HUES6 (cell line): ENCODE results near the gene PABPN1L.
"Not testable (repeated sequence)": the region's sequence is repeated elsewhere in the genome, so short reads cannot be mapped to it uniquely, and the experiment has no call there.

Experiments
- H3K27ac ChIP-seq: 2 replicates; pipeline ENCODE4 v1.7.0; 2013; ENCODE audit warnings: low read depth, mild to moderate bottlenecking, low read length, inconsistent platforms
- H3K27me3 ChIP-seq: 2 replicates; pipeline ENCODE4 v1.6.1; 2013; ENCODE audit warnings: low read length; ENCODE audit not compliant: control insufficient read depth, insufficient read depth
- H3K36me3 ChIP-seq: 2 replicates; pipeline ENCODE4 v1.6.1; 2013; ENCODE audit warnings: low read length; ENCODE audit not compliant: control insufficient read depth, insufficient read depth
- H3K4me1 ChIP-seq: 2 replicates; pipeline ENCODE4 v1.6.1; 2013; ENCODE audit warnings: low read length; ENCODE audit not compliant: control insufficient read depth, insufficient read depth
- H3K4me3 ChIP-seq: 2 replicates; pipeline ENCODE4 v1.5.1; 2013; ENCODE audit warnings: low read depth, low read length
- H3K9ac ChIP-seq: one replicate; pipeline ENCODE4 v1.6.1; 2013; ENCODE audit warnings: mild to moderate bottlenecking, low read length
- H3K9me3 ChIP-seq: 2 replicates; pipeline ENCODE4 v1.6.1; 2013; ENCODE audit warnings: low read depth, low read length; ENCODE audit not compliant: control insufficient read depth, insufficient read depth

The PABPN1L gene

GRCh38 chr16:88824256-88825077, 42.0 kb downstream of the PABPN1L start:
- Histone ChIP-seq H3K4me3 (no peak overlapping the region), H3K27ac (no peak overlapping the region), H3K9me3 (no peaks in the 10 kb centered on the region), H3K9ac (no peak overlapping the region), H3K4me1 (no peaks in the 10 kb centered on the region), H3K27me3 (no peaks in the 10 kb centered on the region), H3K36me3 (peaks cover 7% of the 10 kb centered on the region)

GRCh38 chr16:88823646-88824045, 42.8 kb downstream of the PABPN1L start:
- H3K36me3 ChIP-seq, H3K9me3 ChIP-seq, H3K4me1 ChIP-seq, H3K9ac ChIP-seq, H3K4me3 ChIP-seq, H3K27me3 ChIP-seq, H3K27ac ChIP-seq: not testable (repeated sequence)

- no peak overlapping the region for H3K27ac ChIP-seq
Observed at GRCh38 chr16:88822281-88823040, 44.0 kb downstream of the PABPN1L start.

GRCh38 chr16:88821168-88821850, 45.2 kb downstream of the PABPN1L start:
- 0 out of 2 replicates have a peak, but pooled peaks cover 4% of the 10 kb centered on the region for H3K4me1 ChIP-seq
- no peak overlapping the region for H3K9ac ChIP-seq
- H3K36me3 ChIP-seq = peaks cover 7% of the 10 kb centered on the region; the same call in 1 of the 2 replicates
- no peaks in the 10 kb centered on the region for H3K9me3 ChIP-seq
- H3K27me3 ChIP-seq = no peaks in the 10 kb centered on the region
- H3K27ac ChIP-seq = no peak overlapping the region
- H3K4me3 ChIP-seq = no peak overlapping the region

More at GRCh38 chr16:88822281-88823040, 44.0 kb downstream of the PABPN1L start:
- H3K9me3 ChIP-seq = no peaks in the 10 kb centered on the region
- 0 out of 2 replicates have a peak, but pooled peaks cover 4% of the 10 kb centered on the region for H3K4me1 ChIP-seq
- H3K9ac ChIP-seq = no peak overlapping the region
- H3K4me3 ChIP-seq = no peak overlapping the region
- no peaks in the 10 kb centered on the region for H3K27me3 ChIP-seq
- peaks cover 7% of the 10 kb centered on the region; the same call in 1 of the 2 replicates for H3K36me3 ChIP-seq

GRCh38 chr16:88820385-88821025, 46.0 kb downstream of the PABPN1L start:
- H3K9ac ChIP-seq = no peak overlapping the region

GRCh38 chr16:88819126-88819525, 47.3 kb downstream of the PABPN1L start:
- Histone ChIP-seq H3K9me3 (no peaks in the 10 kb centered on the region), H3K27me3 (no peaks in the 10 kb centered on the region), H3K4me3 (no peak overlapping the region), H3K27ac (no peak overlapping the region), H3K36me3 (peaks cover 3% of the 10 kb centered on the region; the same call in 1 of the 2 replicates), H3K4me1 (peaks cover 4% of the 10 kb centered on the region; the same call in 1 of the 2 replicates), H3K9ac (no peak overlapping the region)

More at GRCh38 chr16:88820385-88821025, 46.0 kb downstream of the PABPN1L start:
- Histone ChIP-seq H3K4me1 (peaks cover 4% of the 10 kb centered on the region; the same call in 1 of the 2 replicates), H3K9me3 (no peaks in the 10 kb centered on the region), H3K27me3 (no peaks in the 10 kb centered on the region), H3K36me3 (peaks cover 7% of the 10 kb centered on the region; the same call in 1 of the 2 replicates), H3K4me3 (no peak overlapping the region), H3K27ac (no peak overlapping the region)

- Histone ChIP-seq H3K9ac (peak overlapping the region; percentile 31), H3K36me3 (peaks cover 3% of the 10 kb centered on the region; the same call in 1 of the 2 replicates)
Observed at GRCh38 chr16:88818575-88818874, 47.9 kb downstream of the PABPN1L start.

GRCh38 chr16:88817785-88818574, 48.5 kb downstream of the PABPN1L start:
- Histone ChIP-seq H3K9me3 (no peaks in the 10 kb centered on the region), H3K4me3 (no peak overlapping the region), H3K27ac (no peak overlapping the region; the same call in 1 of the 2 replicates), H3K27me3 (no peaks in the 10 kb centered on the region), H3K36me3 (peaks cover 2% of the 10 kb centered on the region; the same call in 1 of the 2 replicates), H3K4me1 (peaks cover 4% of the 10 kb centered on the region; the same call in 1 of the 2 replicates), H3K9ac (no peak overlapping the region)

More at GRCh38 chr16:88818575-88818874, 47.9 kb downstream of the PABPN1L start:
- H3K27ac ChIP-seq = no peak overlapping the region
- H3K4me3 ChIP-seq = no peak overlapping the region
- no peaks in the 10 kb centered on the region for H3K9me3 ChIP-seq
- no peaks in the 10 kb centered on the region for H3K27me3 ChIP-seq
- peaks cover 4% of the 10 kb centered on the region; the same call in 1 of the 2 replicates for H3K4me1 ChIP-seq

GRCh38 chr16:88816736-88817535, 49.5 kb downstream of the PABPN1L start:
- Histone ChIP-seq H3K9ac (no peak overlapping the region), H3K27ac (no peak overlapping the region), H3K4me3 (no peak overlapping the region), H3K9me3 (no peaks in the 10 kb centered on the region), H3K27me3 (no peaks in the 10 kb centered on the region), H3K4me1 (peaks cover 4% of the 10 kb centered on the region; the same call in 1 of the 2 replicates), H3K36me3 (no peaks in the 10 kb centered on the region)
